Placental epithelial cell (primary cell): ENCODE measurements around the gene TIRAP. TPM values are rescaled to one million over a fixed set of nuclear protein-coding genes. Genes with fewer than 3 reads are reported as not detected.

Experiments
- small RNA-seq: library from RNA; depleted of rRNA; stranded (forward); fragments of <200 nt; gene quantifications from one replicate; pipeline ENCODE3, GENCODE V24; 2012
- total RNA-seq: library from RNA; depleted of rRNA; stranded (reverse); fragments of >200 nt; gene quantifications from 2 replicates; pipeline ENCODE4 v1.2.3, GENCODE V29; 2012

Gene TIRAP
- 7.1 and 9.1 TPM in 2 replicates for total RNA-seq

GRCh38 chr11:126282736-126283591, at the start of gene TIRAP:
Gene TIRAP (plus strand): TSS chr11:126283093. CDS start chr11:126290895, 7,802 bp downstream.

GRCh38 chr11:126268708-126269579, 13.9 kb upstream of the TIRAP start, which contains the start of the genes FOXRED1 and SRPRA:
Gene FOXRED1 (plus strand): TSS chr11:126269154. CDS start chr11:126269207, 53 bp downstream.
Gene SRPRA (minus strand): TSS chr11:126268895. CDS start chr11:126268804, 91 bp downstream.

GRCh38 chr11:126303623-126304456, 20.9 kb downstream of the TIRAP start, which contains the start of gene DCPS:
Gene DCPS (plus strand): TSS chr11:126304060. CDS start chr11:126304081, 21 bp downstream.

Small RNA genes lying within 50 kb of the gene (small RNA-seq; reads per million reads assigned to genes)
- gene RN7SL351P = not detected

Other genes starting within 250 kb of the TIRAP start
- gene CDON, start 220.2 kb upstream of the TIRAP start, total RNA-seq = 31.6 and 221 TPM in 2 replicates
- 35.9 and 40.0 TPM in 2 replicates for gene RPUSD4, start 71.4 kb upstream of the TIRAP start, total RNA-seq
- 8.6 and 17.9 TPM in 2 replicates for gene FAM118B, start 71.3 kb upstream of the TIRAP start, total RNA-seq
- 67.5 and 114 TPM in 2 replicates for gene SRPRA, start 14.2 kb upstream of the TIRAP start, total RNA-seq
- gene FOXRED1, start 13.9 kb upstream of the TIRAP start, total RNA-seq = 9.0 and 11.1 TPM in 2 replicates
- gene DCPS, start 21.0 kb downstream of the TIRAP start, total RNA-seq = 5.1 and 12.3 TPM in 2 replicates
- 7.5 and 23.1 TPM in 2 replicates for gene ST3GAL4, start 72.6 kb downstream of the TIRAP start, total RNA-seq